Dendritic cell treated with granulocyte-macrophage colony-stimulating factor and Interleukin-4, amounts not matched to agents 40 ng/mL and 50 ng/mL, for 4 days (primary cell): ENCODE measurements around the gene KLHL34.
A peak's percentile ranks its signal among the peaks of the same experiment; 100 is the strongest.

ENCODE experiments used
- H3K27ac Mint-ChIP-seq: one replicate; pipeline ENCODE4 v1.8.0; 2022; ENCODE audit warnings: mild to moderate bottlenecking, mixed read lengths
- H3K27me3 Mint-ChIP-seq: one replicate; pipeline ENCODE4 v1.8.0; 2022; ENCODE audit warnings: mild to moderate bottlenecking, mixed read lengths
- H3K36me3 Mint-ChIP-seq: one replicate; pipeline ENCODE4 v1.8.0; 2022; ENCODE audit warnings: low read depth, mixed read lengths
- H3K4me1 Mint-ChIP-seq: one replicate; pipeline ENCODE4 v1.8.0; 2022; ENCODE audit warnings: low read depth, mixed read lengths
- H3K4me3 Mint-ChIP-seq: one replicate; pipeline ENCODE4 v1.8.0; 2022; ENCODE audit warnings: mild to moderate bottlenecking, moderate library complexity, mixed read lengths
- H3K9me3 Mint-ChIP-seq: one replicate; pipeline ENCODE4 v1.8.0; 2022; ENCODE audit warnings: mixed read lengths
- intact Hi-C: fragments of 100-400 bp; cut with micrococcal nuclease; formaldehyde crosslinking; loops from one replicate; pipeline ENCODE4 v1.15.0; 2022

KLHL34 gene

GRCh38 chrX:21658152-21658737 is at the start of gene KLHL34:
KLHL34 (minus strand) TSS chrX:21658330; CDS start chrX:21657788, 542 bp downstream.
- Mint-ChIP-seq H3K4me3 (no peak within 1 kb of the TSS), H3K36me3 (no peaks in the 10 kb centered on the region), H3K27me3 (peaks cover 44% of the 10 kb centered on the region), H3K9me3 (no peaks in the 10 kb centered on the region), H3K4me1 (no peaks in the 10 kb centered on the region), H3K27ac (no peak within 1 kb of the TSS)
- intact Hi-C loops: no loop called here

- Mint-ChIP-seq H3K36me3 (no peaks in the 10 kb centered on the region), H3K9me3 (no peaks in the 10 kb centered on the region), H3K4me3 (no peak overlapping the region), H3K27me3 (peaks cover 3% of the 10 kb centered on the region), H3K27ac (no peak overlapping the region), H3K4me1 (peaks cover 5% of the 10 kb centered on the region)
- intact Hi-C loops: no loop called here
Observed at GRCh38 chrX:21705225-21705624, 47.1 kb upstream of the KLHL34 start.

- intact Hi-C loops: no loop called here
- Mint-ChIP-seq H3K36me3 (no peaks in the 10 kb centered on the region), H3K4me1 (peaks cover 14% of the 10 kb centered on the region), H3K9me3 (no peaks in the 10 kb centered on the region), H3K27ac (no peak overlapping the region), H3K4me3 (no peak overlapping the region), H3K27me3 (peaks cover 3% of the 10 kb centered on the region)
Observed at GRCh38 chrX:21702725-21703124, 44.6 kb upstream of the KLHL34 start.

GRCh38 chrX:21700967-21701366 is 42.8 kb upstream of the KLHL34 start:
- Mint-ChIP-seq H3K4me1 (peaks cover 14% of the 10 kb centered on the region), H3K4me3 (no peak overlapping the region), H3K36me3 (no peaks in the 10 kb centered on the region), H3K27me3 (peaks cover 3% of the 10 kb centered on the region), H3K9me3 (no peaks in the 10 kb centered on the region), H3K27ac (no peak overlapping the region)
- intact Hi-C loops: no loop called here

GRCh38 chrX:21700275-21700674 is 42.1 kb upstream of the KLHL34 start:
- Mint-ChIP-seq H3K27ac (no peak overlapping the region), H3K4me1 (peaks cover 14% of the 10 kb centered on the region), H3K36me3 (no peaks in the 10 kb centered on the region), H3K27me3 (peaks cover 3% of the 10 kb centered on the region), H3K4me3 (no peak overlapping the region), H3K9me3 (no peaks in the 10 kb centered on the region)
- intact Hi-C loops: no loop called here

GRCh38 chrX:21699136-21699535 is 41.0 kb upstream of the KLHL34 start:
- peaks cover 3% of the 10 kb centered on the region for H3K27me3 Mint-ChIP-seq
- H3K4me1 Mint-ChIP-seq: peaks cover 14% of the 10 kb centered on the region
- no peaks in the 10 kb centered on the region for H3K9me3 Mint-ChIP-seq
- H3K27ac Mint-ChIP-seq: peak overlapping the region; percentile 30
- intact Hi-C loops: no loop called here
- no peak overlapping the region for H3K4me3 Mint-ChIP-seq
- H3K36me3 Mint-ChIP-seq: no peaks in the 10 kb centered on the region

GRCh38 chrX:21698272-21698671 is 40.1 kb upstream of the KLHL34 start:
- Mint-ChIP-seq H3K27ac (no peak overlapping the region), H3K4me1 (peaks cover 14% of the 10 kb centered on the region), H3K36me3 (no peaks in the 10 kb centered on the region), H3K4me3 (no peak overlapping the region), H3K27me3 (peaks cover 3% of the 10 kb centered on the region), H3K9me3 (no peaks in the 10 kb centered on the region)
- intact Hi-C loops: no loop called here

- no peak overlapping the region for H3K27ac Mint-ChIP-seq
- no peaks in the 10 kb centered on the region for H3K36me3 Mint-ChIP-seq
- intact Hi-C loops: no loop called here
- H3K27me3 Mint-ChIP-seq: no peaks in the 10 kb centered on the region
- H3K9me3 Mint-ChIP-seq: no peaks in the 10 kb centered on the region
- no peaks in the 10 kb centered on the region for H3K4me1 Mint-ChIP-seq
- no peak overlapping the region for H3K4me3 Mint-ChIP-seq
Observed at GRCh38 chrX:21691512-21692018, 33.4 kb upstream of the KLHL34 start.

GRCh38 chrX:21683941-21684340 is 25.8 kb upstream of the KLHL34 start:
- Mint-ChIP-seq H3K27me3 (peaks cover 1% of the 10 kb centered on the region), H3K27ac (no peak overlapping the region), H3K4me1 (no peaks in the 10 kb centered on the region), H3K36me3 (no peaks in the 10 kb centered on the region), H3K9me3 (no peaks in the 10 kb centered on the region), H3K4me3 (no peak overlapping the region)
- intact Hi-C loops: no loop called here

- no peaks in the 10 kb centered on the region for H3K36me3 Mint-ChIP-seq
- no peaks in the 10 kb centered on the region for H3K4me1 Mint-ChIP-seq
- no peak overlapping the region for H3K27ac Mint-ChIP-seq
- intact Hi-C loops: no loop called here
- H3K27me3 Mint-ChIP-seq: peaks cover 3% of the 10 kb centered on the region
- H3K4me3 Mint-ChIP-seq: no peak overlapping the region
- no peaks in the 10 kb centered on the region for H3K9me3 Mint-ChIP-seq
Observed at GRCh38 chrX:21678048-21678612, 20.0 kb upstream of the KLHL34 start.

GRCh38 chrX:21675931-21676330 is 17.8 kb upstream of the KLHL34 start:
- Mint-ChIP-seq H3K27me3 (peaks cover 3% of the 10 kb centered on the region), H3K4me3 (no peak overlapping the region), H3K36me3 (no peaks in the 10 kb centered on the region), H3K4me1 (no peaks in the 10 kb centered on the region), H3K27ac (no peak overlapping the region), H3K9me3 (no peaks in the 10 kb centered on the region)
- intact Hi-C loops: no loop called here

- Mint-ChIP-seq H3K9me3 (no peaks in the 10 kb centered on the region), H3K27me3 (peaks cover 3% of the 10 kb centered on the region), H3K27ac (no peak overlapping the region), H3K36me3 (no peaks in the 10 kb centered on the region), H3K4me1 (no peaks in the 10 kb centered on the region), H3K4me3 (no peak overlapping the region)
- intact Hi-C loops: no loop called here
Observed at GRCh38 chrX:21674430-21675186, 16.5 kb upstream of the KLHL34 start.

- Mint-ChIP-seq H3K4me3 (no peak overlapping the region), H3K27ac (no peak overlapping the region), H3K36me3 (no peaks in the 10 kb centered on the region), H3K4me1 (no peaks in the 10 kb centered on the region), H3K27me3 (peaks cover 6% of the 10 kb centered on the region), H3K9me3 (no peaks in the 10 kb centered on the region)
- intact Hi-C loops: no loop called here
Observed at GRCh38 chrX:21666679-21667078, 8.5 kb upstream of the KLHL34 start.

GRCh38 chrX:21666252-21666651 is 8.1 kb upstream of the KLHL34 start:
- Mint-ChIP-seq H3K27ac (no peak overlapping the region), H3K27me3 (peaks cover 6% of the 10 kb centered on the region), H3K9me3 (no peaks in the 10 kb centered on the region), H3K4me1 (no peaks in the 10 kb centered on the region), H3K36me3 (no peaks in the 10 kb centered on the region), H3K4me3 (no peak overlapping the region)
- intact Hi-C loops: no loop called here
